Measurements from ENCODE around the gene STOM. TPM values are rescaled to one million over a fixed set of nuclear protein-coding genes. Genes with fewer than 3 reads are reported as not detected.

Gene STOM
- total RNA-seq, 1 experiment from 2014 or later, result 32.2 TPM

- in situ Hi-C loops (cut with HindIII; ENCODE audit: low sequenced_read_pairs), result no loop called here
- DNase-seq (ENCODE audit: low spot score), result no peak
Observed at GRCh38 chr9:121308765-121309164, 61.3 kb downstream of the STOM start.

- DNase-seq (ENCODE audit: low spot score), result no peak
- in situ Hi-C loops (cut with HindIII; ENCODE audit: low sequenced_read_pairs), result no loop called here
Observed at GRCh38 chr9:121307976-121308375, 62.1 kb downstream of the STOM start.

GRCh38 chr9:121305269-121305994, 64.6 kb downstream of the STOM start:
- no peak for DNase-seq (ENCODE audit: low spot score)
- in situ Hi-C loops (cut with HindIII; ENCODE audit: low sequenced_read_pairs), result no loop called here

DNA sequence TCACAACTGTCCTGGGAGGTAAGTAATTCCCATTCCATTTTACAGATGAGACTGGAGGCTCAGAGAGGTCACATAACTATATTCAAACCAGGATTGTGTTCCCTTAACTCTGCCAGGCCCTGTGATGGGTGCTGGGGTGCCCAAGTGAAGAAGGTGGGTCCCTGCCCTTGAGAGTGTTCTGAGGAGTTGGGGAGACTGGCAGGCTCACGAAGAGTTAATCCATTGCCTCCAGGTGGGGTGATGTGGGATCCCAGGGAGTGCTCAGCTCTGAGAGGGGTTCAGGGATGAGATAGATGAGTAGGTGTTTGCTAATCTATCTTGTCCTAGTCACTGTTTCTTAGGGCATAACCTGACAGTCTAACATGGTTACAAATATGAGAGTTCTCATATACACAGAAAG, 65.3 kb downstream of the STOM start:
- in situ Hi-C loops (cut with HindIII; ENCODE audit: low sequenced_read_pairs), result no loop called here
- DNase-seq (ENCODE audit: low spot score), result no peak

- in situ Hi-C loops (cut with HindIII; ENCODE audit: low sequenced_read_pairs), result no loop called here
- DNase-seq (ENCODE audit: low spot score), result no peak
Observed at GRCh38 chr9:121303456-121304451, 66.3 kb downstream of the STOM start.

DNA sequence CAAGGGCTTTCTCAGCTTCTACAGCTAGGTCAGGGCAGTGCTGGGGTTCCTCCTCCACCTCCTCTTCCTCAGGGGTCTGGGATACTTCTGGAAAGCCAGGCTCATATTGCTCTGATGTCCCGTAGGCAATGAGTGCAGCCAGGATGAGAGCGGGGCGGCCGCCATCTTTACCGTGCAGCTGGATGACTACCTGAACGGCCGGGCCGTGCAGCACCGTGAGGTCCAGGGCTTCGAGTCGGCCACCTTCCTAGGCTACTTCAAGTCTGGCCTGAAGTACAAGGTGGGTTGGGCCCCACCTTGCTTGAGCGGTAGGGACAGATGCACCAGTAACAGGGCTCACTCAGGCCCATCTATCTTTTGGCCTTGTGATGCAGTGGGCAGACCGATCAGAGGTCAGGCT, 67.3 kb downstream of the STOM start:
- in situ Hi-C loops (cut with HindIII; ENCODE audit: low sequenced_read_pairs), result no loop called here
- no peak for DNase-seq (ENCODE audit: low spot score)

- DNase-seq (ENCODE audit: low spot score), result no peak
- in situ Hi-C loops (cut with HindIII; ENCODE audit: low sequenced_read_pairs), result no loop called here
Observed at GRCh38 chr9:121302341-121302740, 67.7 kb downstream of the STOM start.

GRCh38 chr9:121301881-121302286, 68.2 kb downstream of the STOM start:
- in situ Hi-C loops (cut with HindIII; ENCODE audit: low sequenced_read_pairs), result no loop called here
- DNase-seq (ENCODE audit: low spot score), result no peak

GRCh38 chr9:121300283-121301119, 69.5 kb downstream of the STOM start:
- DNase-seq (ENCODE audit: low spot score), result no peak
- in situ Hi-C loops (cut with HindIII; ENCODE audit: low sequenced_read_pairs), result no loop called here

- in situ Hi-C loops (cut with HindIII; ENCODE audit: low sequenced_read_pairs), result no loop called here
- DNase-seq (ENCODE audit: low spot score), result no peak
Observed at GRCh38 chr9:121299467-121300282, 70.4 kb downstream of the STOM start.

DNA sequence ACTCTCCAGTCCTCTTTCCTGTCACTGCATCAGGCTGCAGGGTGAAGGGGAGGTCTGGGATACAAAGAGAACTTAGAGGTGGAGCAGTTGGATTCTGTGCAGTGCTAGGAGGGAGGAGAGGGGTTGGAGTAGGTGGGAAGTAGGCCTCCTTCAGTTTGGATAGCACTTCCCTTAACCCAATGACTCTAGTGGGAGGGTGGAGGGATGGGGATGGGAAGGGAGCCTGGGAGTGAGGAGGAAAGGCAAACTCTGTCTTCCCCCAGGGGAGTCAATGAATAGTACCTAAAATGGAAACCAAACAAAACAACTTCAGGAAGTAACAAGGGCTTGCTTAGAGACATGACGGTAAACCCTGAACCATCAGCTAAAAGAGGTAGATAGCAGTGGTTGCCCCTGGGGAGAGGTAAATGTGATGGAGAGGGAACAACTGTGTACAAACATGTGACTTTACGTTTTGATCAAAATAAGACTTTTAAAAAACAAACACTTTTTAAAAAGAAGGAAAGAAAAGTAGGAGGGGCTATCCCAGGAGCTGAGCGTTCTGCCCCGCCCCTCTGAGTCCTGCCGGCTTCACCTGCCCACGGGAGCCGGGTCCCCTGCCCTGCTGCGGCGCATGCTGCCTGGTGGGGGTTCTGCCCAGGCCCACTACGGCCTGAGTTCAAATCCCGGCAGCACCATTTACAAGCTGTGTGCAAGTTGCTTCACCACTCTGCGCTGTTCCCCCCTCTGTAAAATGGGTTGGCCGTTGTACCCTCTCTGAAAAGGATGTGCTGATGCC, 71.2 kb downstream of the STOM start:
- no peak for DNase-seq (ENCODE audit: low spot score)
- in situ Hi-C loops (cut with HindIII; ENCODE audit: low sequenced_read_pairs), result no loop called here

- no peak for DNase-seq (ENCODE audit: low spot score)
- in situ Hi-C loops (cut with HindIII; ENCODE audit: low sequenced_read_pairs), result no loop called here
Observed at GRCh38 chr9:121298016-121298538, 72.0 kb downstream of the STOM start.

DNA sequence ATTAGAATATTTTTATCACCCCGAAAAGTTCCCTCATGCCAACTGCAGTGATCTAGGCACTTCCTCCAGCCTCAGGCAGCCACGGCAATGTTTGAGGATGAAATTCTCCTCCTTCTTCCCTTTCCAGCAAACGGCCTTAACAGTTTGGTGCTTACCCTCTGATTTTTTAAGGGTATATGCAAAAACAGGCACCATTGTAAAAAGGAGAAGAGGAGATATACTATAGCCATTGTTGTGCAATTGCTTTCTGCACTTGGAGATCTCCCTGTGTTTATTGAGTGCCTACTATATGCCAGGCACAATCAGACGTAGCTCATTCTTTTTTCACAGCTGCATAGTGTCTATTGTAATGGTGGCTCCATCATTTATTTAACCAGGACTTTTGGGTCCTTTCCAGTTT, 72.7 kb downstream of the STOM start:
- in situ Hi-C loops (cut with HindIII; ENCODE audit: low sequenced_read_pairs), result no loop called here
- no peak for DNase-seq (ENCODE audit: low spot score)

DNA sequence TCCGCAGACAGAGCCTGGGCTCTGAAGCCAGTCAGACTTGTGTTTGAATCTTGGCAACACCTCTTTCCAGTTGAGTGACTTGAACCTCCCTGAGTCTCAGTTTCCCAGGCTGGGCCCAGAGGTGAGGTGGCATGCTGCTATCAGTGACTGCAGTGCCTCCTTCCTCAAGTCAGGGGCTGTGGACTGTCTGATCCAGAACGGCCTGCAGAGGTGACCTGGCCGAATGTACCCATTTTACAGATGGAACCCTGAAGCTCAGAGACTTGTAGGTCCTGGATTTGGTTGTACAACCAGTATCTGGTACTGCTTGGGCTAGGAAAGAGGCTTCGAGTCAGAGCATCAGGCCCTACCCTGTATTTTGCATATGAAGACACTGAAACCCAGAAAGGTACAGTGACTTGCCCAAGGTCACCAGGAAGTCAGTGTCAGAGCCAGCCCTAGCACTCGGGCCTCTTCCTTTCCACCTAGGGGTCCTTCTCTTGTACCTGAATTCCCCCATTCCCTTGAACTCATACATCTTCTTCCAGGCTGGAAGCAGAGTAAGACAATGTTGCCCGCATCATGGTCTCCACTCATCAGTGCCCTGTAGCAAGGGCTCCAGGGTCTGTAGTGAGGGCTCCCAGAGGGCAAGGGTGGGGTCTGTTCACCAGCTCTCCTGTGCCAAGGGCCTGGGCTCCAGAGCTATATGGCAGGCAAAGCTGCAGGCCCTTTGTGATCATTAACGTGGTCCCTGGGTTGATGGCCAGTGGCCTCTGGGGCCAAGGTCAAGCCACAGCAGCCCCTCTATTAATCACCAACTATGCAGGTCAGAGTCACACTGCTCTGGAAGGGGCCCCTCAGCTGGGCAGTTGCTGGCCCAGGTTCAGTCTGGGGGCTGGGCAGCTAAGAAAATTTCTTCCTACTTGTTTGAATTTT, 73.6 kb downstream of the STOM start:
- in situ Hi-C loops (cut with HindIII; ENCODE audit: low sequenced_read_pairs), result no loop called here
- DNase-seq (ENCODE audit: low spot score), result no peak

DNA sequence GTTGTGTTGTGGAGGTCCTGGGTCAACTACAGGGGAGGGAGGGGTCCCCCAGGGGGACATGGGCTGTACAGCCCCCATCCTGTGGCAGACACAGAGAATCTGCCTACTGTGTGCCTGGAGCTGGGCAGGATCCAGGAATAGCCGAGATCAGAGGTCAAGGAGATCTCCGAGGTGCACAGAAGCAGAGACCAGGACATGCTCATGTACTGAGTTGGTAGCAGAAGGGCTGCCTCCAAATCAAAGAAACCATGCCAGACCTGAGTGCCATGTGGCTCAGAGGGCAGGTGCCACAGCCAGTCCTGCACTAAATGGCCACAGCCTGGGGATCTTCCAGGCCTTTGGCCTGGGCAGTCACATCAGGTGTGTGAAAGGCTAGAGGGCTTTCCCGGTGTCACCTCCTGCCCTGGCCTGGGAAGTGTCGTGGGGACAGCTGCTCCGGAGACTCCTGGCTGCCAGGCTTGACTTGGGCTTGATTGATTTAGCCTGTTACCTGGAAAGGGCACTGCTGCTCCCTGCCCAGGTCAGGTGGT, 74.3 kb downstream of the STOM start:
- no peak for DNase-seq (ENCODE audit: low spot score)
- in situ Hi-C loops (cut with HindIII; ENCODE audit: low sequenced_read_pairs), result no loop called here

- peak; percentile 47 for DNase-seq (ENCODE audit: low spot score)
- in situ Hi-C loops (cut with HindIII; ENCODE audit: low sequenced_read_pairs), result no loop called here
Observed at GRCh38 chr9:121294866-121295661, 75.0 kb downstream of the STOM start.

All from G401 (cell line).